ENCODE measurements around the gene ZBTB39.

GRCh38 chr12:56955631-56956256 lies 50.6 kb downstream of the ZBTB39 start:
- TF ChIP-seq, protein P1, sequence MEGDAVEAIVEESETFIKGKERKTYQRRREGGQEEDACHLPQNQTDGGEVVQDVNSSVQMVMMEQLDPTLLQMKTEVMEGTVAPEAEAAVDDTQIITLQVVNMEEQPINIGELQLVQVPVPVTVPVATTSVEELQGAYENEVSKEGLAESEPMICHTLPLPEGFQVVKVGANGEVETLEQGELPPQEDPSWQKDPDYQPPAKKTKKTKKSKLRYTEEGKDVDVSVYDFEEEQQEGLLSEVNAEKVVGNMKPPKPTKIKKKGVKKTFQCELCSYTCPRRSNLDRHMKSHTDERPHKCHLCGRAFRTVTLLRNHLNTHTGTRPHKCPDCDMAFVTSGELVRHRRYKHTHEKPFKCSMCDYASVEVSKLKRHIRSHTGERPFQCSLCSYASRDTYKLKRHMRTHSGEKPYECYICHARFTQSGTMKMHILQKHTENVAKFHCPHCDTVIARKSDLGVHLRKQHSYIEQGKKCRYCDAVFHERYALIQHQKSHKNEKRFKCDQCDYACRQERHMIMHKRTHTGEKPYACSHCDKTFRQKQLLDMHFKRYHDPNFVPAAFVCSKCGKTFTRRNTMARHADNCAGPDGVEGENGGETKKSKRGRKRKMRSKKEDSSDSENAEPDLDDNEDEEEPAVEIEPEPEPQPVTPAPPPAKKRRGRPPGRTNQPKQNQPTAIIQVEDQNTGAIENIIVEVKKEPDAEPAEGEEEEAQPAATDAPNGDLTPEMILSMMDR (IDR thresholded peaks at IDR 0.05), result no peak
- TF ChIP-seq EP300 (IDR thresholded peaks at IDR 0.05), result no peak

Data from gastroesophageal sphincter (tissue), 3 donors.